GM12801 (cell line): ENCODE measurements around the gene DNAH7.

Source experiments
- TF ChIP-seq, protein P1 (sequence below): IDR thresholded peaks from one replicate; pipeline ENCODE4 v1.5.1; 2011; ENCODE audit warnings: control low read depth; ENCODE audit not compliant: insufficient read length; ENCODE audit errors: extremely low read depth

The DNAH7 gene

DNA sequence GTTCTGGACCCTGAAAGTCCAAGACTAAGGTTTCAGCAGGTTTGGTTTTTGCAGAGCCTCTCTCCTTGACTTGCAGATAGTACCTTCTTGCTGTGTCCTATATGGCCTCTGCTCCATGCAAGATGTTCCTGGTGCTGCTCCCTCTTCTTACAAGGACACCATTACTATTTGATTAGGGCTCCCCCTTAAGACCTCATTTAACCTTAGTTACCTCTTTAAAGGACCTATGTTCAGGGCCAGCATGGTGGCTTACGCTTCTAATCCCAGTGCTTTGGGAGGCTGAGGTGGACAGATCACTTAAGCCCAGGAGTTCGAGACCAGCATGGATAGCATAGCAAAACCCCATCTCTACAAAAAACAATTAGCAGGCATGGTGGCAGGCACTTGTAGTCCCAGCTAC, 232.6 kb downstream of the DNAH7 start:
- TF ChIP-seq, protein P1, sequence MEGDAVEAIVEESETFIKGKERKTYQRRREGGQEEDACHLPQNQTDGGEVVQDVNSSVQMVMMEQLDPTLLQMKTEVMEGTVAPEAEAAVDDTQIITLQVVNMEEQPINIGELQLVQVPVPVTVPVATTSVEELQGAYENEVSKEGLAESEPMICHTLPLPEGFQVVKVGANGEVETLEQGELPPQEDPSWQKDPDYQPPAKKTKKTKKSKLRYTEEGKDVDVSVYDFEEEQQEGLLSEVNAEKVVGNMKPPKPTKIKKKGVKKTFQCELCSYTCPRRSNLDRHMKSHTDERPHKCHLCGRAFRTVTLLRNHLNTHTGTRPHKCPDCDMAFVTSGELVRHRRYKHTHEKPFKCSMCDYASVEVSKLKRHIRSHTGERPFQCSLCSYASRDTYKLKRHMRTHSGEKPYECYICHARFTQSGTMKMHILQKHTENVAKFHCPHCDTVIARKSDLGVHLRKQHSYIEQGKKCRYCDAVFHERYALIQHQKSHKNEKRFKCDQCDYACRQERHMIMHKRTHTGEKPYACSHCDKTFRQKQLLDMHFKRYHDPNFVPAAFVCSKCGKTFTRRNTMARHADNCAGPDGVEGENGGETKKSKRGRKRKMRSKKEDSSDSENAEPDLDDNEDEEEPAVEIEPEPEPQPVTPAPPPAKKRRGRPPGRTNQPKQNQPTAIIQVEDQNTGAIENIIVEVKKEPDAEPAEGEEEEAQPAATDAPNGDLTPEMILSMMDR = no peak

DNA sequence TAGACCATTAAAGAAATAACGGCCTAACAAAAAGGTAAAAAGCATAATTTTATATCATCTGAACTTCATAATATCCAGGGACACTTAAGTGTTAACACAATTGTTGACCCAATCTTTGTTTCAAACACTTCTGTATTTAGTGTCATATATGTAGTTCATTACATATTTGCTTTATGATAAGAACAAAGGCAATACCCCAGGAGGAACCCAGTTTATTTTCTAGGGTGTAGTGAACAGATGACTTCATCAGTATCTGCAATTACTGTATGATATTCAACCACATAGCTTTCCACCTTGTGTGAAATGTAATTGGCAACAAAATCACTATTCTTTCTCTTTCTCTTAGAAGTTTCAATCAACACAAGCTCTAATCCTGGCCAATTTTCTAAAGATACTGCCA, 233.8 kb downstream of the DNAH7 start:
- TF ChIP-seq, protein P1 = no peak

DNA sequence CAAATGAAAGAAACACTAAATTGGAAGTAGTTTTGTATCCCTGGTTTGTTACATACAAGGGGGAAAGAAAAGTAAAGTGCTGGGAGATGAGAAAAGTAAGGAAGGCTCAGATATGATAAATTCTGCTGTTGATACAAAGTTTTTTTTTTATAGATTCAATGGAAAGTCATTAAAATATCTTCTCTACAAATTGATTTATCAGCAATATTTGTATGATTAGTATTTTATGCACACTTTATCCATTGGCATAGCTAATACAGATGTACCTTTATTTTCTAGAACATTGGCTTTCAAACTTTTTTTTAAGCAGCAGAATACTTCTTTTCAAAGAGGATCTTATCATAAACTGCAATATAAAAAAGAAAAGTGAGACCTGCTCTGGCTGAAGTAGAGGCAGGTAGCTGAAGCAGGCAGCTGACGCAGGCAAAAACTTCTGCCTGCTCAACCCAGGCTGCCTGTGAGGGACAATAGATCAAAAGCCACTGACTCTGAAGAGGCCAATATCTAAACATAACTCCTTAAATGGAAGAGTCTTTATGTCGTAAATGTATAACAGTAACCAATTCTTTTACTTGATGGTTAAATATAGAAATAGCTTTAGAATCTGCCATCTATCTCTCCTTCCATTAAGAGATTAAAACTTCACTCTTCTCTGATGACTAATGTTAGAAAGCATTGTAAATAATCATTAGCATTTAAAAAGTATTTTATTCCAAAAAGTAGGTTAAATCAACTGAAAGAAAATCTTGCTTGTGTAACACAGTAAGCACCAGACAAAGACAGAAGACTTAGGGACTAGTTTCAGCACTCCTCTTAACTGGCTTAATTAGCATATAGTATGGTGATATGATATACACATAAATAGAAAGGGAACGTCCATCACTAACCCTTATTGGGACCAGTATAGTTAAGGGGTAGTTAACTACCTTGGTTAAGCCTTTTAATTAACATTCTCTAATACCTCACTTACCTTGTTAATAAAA, 237.4 kb downstream of the DNAH7 start:
- TF ChIP-seq, protein P1 = no peak

- TF ChIP-seq, protein P1 = no peak
Measured at GRCh38 chr2:195824478-195824877, 244.2 kb downstream of the DNAH7 start.

- TF ChIP-seq, protein P1 = no peak
Measured at GRCh38 chr2:195823206-195823605, 245.4 kb downstream of the DNAH7 start.

GRCh38 chr2:195821566-195821932, 247.1 kb downstream of the DNAH7 start:
- TF ChIP-seq, protein P1 = no peak

- TF ChIP-seq, protein P1 = no peak
Measured at GRCh38 chr2:195820867-195821565, 247.6 kb downstream of the DNAH7 start.
